Measurements from ENCODE around the gene SORCS2.

SORCS2 gene

DNA sequence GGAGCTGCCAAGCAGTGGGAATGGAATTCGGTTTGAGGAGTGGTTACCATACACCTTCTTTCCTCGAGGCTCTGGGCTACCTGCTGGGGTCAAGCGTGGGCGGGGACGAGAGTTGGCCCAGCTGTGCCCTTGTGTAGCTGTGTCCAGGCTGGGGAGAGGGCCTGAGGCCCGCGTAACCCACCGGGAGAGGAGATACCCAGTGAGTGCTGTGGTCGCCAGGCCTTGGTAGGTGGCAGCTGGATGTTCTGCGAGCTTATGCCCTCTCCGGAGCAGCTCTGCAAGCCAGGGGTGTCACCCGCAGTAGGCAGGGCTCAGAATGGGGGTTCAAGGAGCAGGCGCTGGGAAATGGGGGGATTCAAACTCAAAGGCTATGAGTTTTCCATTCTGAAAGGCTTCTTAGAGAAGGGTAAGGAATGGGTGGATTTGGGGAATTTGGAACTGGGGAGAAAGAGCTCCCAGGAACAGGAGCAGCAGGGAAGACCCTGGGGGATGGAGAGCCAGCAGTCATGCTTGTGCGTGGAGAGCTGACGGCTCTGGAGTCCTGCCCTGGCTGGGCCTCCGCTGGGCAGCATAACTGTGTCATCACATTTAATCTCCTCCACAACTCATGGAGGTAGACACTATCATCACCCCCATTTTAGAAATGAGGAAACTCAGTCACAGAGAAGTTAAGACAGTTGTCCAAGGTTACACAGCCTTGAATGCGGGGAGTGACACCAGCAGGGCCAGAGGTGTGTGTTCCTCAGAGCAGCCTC, 117.5 kb downstream of the SORCS2 start:
- DNase-seq, result no peak

DNA sequence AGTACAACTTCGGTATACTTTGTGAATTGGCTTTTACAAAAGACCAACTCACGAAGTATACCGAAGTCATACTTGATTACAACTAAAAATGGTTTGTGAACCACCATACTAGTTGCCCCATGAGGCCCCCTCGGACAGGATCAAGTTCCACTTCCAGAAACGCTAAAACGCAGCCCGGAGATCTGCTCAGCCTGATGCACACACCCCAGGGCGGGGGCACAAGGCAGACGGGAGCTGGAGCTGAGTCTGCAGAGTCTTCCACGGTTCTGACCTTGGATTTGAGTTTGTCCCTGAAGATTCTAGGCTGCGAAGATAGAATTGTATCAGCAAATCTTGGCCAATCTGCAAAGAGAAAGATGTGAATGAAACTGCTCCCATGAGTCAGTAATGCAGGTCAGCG, 118.1 kb downstream of the SORCS2 start:
- no peak for DNase-seq

DNA sequence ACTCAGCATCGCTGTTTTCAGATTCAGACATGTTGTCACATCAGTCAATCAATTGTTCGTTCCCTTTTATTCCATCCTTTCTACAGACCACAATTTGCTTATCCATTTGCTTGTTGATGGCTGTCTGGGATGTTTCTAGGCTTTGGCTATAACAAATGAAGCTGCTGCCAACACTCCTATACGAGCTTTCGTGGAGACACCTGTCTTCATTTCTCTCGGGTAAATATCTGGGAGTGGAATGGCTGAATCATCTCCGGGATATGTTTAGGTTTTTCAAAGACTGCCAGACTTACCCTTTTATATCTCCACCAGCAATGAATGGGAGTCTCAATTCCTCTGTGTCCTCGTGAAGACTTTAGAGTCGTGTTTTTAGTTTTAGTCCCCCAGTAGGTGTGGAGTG, 118.9 kb downstream of the SORCS2 start:
- DNase-seq, result no peak

DNA sequence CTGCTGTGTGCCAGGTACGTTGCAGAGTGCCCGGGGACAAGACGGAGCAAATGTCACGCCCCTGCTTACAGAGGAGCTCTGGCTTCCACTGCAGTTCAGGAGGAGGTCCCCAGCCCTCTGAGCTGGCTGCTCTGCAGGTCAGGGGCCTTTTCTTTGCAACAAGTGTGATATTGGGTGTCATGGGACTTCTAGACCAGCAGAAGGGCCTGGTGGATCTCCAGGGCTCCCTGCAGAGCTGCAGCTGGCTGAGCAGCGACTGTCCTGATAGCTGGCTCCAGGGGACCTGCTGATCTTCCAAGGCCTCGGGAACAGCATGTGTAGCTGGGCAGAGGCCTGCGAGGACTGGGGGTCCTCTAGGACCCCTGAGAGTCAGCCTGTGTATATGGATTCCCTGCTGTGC, 120.4 kb downstream of the SORCS2 start:
- DNase-seq, result no peak

DNA sequence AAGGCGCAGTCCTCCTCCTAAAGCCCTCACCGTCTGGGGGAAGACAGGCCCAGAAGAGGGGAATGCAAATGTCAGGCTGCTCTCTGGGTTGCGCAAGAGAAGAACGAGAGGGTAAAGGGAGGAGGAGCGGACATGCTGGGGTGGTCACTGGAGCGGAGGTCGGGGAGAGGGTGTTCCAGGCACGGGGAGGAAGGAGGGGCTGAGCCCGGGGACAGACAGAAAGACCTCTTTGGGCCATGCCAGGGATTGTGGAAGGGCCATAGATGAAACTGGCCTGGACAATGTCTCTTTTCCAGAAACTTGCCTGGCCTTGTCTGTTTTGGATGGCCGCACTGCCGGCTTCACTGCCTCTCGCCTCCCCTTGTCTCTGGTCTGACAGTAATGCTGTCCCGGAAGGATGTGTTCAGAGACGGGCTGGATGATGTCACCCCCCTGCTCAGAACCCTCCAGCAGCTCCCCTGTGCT, 121.0 kb downstream of the SORCS2 start:
- DNase-seq, result peak; percentile 90

DNA sequence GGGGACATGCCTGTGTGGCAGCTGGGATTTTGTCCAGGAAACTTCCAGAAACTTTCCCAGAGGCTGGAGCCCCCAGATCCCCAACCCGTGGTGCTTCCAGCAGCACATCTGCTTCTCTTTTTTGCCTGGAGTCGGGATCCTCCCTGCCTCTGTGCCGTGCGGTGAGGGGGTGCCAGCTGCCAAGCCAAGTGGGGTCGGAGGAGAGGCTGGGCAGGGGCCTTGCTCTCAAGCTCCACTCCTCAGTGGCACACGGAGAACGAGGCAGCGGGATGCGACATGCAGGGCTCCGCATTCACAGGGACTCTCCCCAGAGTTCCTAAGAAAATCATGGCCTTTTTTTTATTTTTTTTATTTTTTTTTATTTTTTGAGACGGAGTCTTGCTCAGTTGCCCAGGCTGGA, 121.7 kb downstream of the SORCS2 start:
- no peak for DNase-seq

DNA sequence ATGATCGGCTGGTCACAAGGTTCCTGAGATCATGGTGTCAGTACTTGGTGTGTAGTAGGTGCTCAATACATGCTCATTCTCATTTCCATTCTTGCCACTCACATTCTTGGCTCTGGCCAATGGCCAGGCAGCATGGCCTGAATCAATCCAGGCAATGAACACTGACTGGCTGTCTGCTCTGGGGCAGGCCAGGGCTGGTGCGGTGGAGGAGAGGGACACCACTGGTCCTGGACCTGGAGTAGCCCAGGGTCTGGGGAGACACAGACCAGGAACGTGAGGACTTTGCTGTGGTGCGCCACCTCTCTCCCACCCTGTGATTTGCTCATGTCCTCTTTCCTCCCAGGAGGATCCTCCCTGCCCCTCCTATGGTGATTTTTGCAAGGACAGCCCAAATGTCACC, 122.9 kb downstream of the SORCS2 start:
- no peak for DNase-seq

DNA sequence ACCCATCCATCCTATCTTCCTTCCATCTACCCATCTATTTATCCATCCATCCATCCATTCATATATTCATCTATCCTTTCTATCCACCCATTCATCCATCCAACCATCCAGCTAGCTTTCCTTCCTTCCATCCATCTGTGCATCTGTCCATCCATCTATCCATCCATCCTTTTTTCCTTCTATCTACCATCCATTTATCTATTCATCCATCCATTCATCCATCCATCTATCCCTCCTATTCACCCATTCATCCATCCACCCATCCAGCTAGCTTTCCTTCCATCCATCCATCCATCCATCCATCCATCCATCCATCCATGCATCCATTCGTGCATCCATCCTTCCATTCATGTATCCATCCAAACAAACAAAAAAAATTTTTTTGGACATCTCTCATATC, 123.6 kb downstream of the SORCS2 start:
- no peak for DNase-seq

DNA sequence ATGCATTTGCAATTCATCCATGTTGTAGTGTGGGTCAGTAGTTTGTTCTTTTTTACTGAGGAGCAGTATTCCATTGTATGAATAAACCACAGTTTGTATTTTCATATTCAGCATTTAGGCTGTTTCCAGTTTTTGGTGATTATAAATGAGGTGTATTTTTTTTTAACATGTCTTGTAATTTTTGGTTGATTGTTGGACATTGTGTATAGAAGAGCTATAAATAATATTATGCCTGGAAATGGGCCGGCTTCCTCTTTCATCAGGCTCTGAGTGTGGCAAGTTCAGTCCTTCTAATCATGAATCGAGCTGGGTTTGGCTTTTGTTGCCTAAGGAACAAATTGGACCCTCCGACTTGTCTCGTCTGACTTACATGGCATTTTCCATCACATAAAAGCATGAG, 126.7 kb downstream of the SORCS2 start:
- DNase-seq, result no peak

DNA sequence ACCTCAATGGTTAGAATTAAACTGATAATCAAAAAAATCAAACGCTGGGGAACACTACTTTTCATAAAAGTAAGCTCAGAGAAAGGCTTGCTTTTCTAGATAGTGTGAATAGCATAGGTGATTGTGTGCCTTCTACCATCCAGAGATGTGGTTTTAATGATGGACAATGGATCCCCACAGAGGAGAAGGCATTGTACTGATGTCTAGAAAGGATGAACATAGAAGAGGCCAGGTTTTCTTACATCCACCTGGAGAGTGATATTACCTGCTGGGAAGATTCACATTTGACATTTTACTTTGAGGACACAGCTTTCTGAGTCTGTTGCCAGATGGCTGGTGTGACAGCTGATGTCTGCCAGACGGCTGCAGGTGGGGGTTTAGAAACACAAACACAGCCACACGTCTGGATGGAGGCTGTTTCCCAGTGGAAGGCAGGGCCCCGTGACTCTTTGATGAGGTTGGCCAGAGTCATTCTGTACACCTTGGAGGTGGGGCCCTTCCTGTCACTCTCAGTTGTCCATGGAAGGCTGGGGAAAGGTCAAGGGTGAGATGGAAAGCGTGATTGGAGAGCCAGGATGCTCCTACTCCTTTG, 128.0 kb downstream of the SORCS2 start:
- no peak for DNase-seq

DNA sequence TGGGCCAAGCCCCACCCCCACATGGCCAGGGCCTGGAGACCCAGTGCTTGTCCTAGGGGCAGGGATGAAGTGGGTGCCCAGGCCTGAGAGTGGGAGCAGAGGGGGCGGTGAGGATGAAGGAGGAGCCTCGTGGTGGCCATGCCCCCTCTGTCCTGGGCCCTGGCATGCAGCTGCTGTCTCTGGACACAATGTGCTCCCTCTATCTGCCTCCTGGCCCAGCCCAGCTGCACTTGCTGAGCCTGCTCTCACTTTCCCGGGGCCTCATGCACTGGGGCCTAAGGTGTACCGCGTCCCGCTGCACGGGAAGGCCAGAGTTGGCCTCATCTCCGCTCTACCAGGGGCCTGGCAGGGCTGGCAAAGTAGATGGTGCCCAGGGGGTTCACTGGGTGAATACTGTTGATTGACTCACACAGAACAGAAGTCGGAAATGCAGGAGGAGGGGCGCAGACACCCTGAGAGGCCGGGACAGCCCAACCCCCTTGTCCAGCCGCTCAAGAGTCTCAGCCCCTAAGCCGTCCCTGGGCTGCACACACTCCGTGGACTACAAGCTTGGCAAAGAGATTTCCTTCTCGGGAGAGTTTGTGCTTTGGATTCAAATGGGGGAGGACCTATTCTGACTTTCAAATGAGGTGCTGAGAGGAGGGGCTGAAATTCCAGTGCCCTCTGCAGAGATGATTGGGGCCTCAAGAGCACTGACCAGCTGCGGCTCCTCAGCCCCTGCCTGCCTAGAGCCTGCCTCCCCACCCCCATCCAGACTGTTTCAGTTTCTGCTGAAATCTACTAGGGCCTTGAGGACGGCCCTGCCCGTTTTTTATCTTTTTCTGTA, 130.0 kb downstream of the SORCS2 start:
- peak; percentile 88 for DNase-seq

DNA sequence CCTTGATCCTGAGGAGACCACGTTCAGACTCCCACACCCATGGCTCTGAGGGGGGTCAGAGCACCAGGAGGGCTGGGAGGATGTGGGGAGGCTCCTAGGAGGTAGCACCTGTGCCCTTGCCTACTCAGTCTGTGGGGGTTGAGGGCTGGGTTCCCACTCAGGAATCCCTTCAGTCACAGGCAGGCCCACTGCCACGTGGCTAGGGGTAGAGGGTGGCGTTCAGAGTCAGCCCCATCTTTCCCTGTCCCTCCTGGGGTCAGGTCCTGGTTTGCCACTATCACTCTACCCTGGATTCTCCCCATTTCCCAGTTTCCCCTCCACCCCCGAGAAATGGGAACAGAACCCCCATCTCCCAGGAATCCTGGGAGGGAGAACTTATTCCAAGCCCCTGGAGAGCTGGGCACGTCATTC, 131.1 kb downstream of the SORCS2 start:
- DNase-seq, result no peak

DNA sequence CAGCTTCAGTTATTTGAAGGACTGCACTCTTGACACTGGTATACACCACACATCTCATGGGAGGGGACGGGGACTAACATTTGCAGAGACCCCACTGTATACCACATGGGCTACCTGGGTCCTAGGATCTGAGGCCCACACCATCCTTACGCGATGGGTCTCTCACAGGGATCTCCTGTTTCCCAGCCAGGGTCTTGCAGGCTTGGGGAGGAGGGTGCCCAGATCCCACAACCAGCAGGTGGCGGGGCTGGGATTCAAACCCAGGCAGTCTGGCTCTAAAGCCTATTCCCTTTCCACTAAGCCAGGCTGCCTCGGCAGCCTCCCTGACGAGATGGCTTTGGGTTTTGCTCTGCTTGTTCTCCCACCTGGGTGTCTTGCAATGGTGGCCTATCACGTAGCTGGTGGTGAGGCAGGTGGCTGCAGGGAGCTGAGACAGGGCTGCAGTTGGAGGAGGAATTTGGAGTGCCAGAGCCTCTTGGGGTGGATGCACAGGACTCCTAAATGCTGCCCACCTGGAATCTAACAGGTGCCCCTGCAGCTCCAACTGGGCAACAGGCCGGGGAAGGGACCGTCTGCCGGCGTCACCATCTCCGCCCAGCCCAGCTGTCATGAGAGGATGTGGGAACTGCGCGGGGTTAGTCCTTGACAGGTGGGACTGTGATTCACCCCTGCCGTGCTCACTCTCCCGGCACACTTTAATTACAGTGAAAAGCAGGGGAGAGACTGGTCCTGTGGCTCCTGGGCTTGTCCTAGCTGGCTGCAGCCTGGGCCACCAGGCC, 131.7 kb downstream of the SORCS2 start:
- DNase-seq, result no peak

DNA sequence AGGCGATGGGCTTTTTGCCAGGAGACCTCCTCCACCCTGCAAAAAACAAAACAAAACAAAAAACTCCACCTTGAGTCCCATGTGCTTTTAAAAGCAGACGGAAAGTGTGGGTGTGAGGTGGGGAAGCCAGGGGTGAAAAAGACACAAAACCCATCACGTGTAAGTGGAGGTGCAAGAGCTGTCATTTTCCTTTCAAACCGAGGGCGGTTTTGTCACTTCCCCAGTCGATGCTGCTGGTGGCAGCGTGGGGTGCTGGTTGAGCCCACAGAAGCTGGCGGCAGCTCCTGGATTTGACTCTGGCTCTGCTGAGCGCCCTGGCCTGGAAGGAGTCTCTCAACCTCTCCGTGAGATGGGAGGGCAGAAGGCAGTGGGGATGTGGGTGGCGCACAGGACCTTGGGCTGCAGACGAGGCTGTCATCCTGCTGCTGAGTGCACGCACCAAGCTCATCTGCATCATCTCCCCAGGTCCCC, 132.3 kb downstream of the SORCS2 start:
- DNase-seq, result no peak

DNA sequence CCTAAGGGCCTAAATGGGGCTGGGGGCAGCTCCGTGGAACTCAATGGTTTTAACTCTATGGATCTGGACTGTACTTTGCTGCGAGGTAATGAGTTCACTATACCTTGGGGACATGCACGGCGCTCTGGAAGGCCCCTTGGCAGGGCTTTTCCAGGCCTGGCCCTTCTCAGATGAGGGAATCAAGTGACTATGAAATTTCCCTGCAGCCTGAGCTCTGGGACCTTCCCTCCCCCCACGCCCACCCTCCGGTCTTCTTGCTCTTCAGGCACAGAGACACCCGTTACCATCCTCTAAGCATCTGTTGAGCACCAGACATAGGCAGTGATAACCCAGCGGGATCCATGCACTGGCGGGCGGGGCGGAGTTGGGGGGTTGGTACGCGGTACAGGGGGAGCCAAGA, 133.2 kb downstream of the SORCS2 start:
- DNase-seq, result no peak

DNA sequence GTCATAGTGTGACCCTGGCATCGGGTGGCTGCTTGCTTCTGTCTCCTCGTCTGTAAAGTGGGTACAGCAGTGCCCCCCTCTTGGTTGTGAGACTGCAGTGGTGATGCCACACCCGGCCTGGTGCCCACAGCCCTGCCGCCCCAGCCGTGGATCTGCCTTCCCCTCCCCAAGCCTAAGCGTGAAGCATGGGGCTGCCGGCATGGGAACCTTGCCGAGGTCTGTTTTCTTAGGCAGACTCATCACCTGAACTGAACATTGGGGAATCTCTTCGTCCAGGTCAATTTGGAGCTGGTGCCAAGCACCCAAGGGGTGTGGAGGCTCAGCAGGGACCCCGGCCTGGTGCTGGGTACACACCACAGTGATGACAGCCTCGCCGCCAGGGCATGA, 134.0 kb downstream of the SORCS2 start:
- no peak for DNase-seq

DNA sequence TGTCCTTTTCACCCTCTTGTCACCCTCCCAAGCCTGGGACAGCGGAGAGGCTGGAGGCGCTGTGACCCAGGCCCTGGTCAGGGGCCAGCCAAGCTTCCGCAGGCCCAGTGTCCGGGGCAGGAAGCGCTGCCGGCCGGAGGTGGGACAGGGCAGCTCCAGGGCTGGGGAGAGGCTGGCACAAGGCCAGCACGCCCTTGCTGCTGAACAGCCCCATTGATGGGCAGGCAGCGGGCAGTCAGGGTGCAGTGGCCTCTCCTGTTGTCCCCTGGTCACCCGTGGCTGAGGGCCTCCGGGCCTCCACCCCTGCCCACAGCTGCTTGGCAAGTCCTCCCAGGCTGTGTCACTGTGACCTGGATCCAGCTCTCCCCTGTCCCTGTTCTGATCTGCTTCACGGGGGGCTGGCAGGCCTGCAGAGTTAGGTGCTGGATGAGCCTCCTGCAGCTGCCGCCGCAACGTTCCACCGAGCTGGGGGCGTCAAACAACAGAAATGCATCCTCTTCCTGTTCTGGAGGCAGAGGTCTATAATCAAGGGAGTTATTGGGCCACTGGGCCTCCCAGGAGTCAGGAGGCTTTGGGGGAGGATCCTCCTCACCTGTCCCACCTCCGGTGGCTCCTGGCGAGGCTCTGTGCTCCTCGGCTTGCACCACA, 134.5 kb downstream of the SORCS2 start:
- peak; percentile 37 for DNase-seq

DNA sequence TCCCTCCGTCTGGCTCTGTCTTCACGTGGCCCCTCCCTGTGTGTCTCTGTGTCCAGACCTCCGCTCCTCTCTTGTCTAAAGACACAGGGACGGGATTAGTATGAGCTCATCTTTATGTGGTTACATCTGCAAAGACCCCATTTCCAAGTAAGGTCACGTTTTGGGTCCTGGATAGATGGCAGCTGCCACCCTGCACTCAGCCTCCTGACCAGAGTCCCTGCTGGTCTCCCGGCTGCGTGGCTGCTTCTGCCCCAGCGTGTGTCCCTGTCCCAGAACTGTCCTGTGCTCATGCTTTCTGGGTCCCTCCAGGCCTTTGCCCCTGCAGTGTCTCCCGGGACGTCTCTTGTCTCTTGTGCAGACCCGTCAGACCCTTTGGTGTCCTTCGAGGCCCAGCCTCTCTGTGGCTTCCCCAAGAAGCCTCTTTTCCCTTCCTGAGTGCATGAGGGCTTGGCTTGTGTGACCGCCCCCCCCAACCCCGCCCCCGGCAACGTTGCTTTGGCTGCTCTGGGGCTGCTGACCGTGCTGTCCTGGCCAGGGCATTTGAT, 135.1 kb downstream of the SORCS2 start:
- DNase-seq, result no peak

DNA sequence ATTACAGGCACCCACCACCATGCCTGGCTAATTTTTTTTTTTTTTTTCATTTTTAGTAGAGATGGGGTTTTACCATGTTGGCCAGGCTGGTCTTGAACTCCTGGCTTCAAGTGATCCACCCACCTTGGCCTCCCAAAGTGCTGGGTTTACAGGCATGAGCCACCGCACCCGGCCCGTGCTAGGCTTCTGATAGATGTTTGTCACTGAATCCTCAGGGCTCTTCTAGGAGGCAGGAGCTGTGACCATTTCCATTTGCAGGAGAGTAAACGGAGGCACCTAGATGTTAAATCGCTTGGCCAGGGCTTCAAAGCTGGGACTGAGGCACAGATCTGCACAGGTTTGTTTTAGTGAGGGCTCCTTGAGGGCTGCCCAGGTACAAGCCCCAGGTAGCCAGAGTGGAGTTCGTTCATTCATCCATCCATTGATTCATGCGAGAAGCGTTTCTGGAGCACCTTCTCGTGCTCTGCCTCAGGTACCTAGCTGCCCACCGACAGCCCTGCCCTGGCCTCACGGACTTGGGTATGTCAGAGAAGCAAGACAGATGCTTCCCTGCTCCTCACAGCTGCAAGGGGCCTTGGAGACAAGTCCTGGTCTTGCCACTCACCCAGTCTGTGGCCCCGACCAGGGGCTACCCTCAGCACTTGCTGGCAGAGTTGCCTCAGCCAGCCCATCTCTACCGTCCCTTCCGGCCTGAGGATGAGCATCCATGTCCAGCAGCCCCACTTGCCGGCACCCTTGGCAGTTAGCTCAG, 136.0 kb downstream of the SORCS2 start:
- no peak for DNase-seq

DNA sequence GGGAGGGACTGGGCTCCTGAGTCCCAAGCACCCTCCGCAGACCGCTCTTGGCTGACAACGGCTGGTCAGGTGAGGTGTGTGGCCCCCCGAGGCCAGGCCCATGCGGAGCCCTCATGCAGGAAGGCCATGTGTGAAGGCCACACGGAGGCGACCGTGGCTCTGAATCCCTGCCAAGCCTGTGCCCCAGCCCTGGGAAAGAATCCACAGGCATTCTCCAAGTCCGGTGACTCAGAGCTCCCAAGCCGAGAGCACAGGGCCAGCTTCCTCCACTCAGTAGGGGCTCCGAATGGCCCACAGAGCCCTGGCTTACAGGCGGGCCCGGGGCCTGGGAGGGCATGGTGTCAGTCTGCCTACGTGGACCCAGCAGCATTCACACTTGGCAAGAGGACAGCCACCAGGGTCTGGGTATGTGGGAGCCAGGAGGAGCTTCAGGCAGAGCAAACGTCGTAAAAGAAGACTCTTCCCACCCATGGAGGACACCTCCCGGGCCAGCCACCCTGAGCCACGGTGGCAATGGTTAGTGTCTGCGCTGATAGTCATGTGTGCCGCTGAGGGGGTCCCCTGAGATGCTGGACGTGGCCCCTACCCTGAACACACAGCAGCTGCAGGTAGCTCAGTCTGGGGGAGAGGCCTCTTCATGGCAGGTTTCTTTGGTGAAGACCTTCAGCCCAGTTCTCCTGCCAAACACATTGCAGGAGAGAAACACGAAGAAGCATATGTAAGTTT, 136.7 kb downstream of the SORCS2 start:
- DNase-seq, result peak; percentile 76
